H1 (cell line): Measurements from ENCODE around the gene RASGRF1. TPM values are rescaled to one million over a fixed set of nuclear protein-coding genes. Genes with fewer than 3 reads are reported as not detected.

Source experiments
- CTCF ChIA-PET: fragments of 300-600 bp; sonication (Branson Sonifier 250); formaldehyde crosslinking; loops from one replicate; lab custom pipeline; 2021; ENCODE audit not compliant: partially characterized antibody; lab: Charles Lee
- POLR2A ChIA-PET: fragments of 300-600 bp; sonication (Branson Sonifier 250); formaldehyde crosslinking; loops from one replicate; lab custom pipeline; 2021; ENCODE audit warnings: inconsistent platforms; ENCODE audit not compliant: partially characterized antibody; lab: Charles Lee
- DNase-seq, 2 experiments: peaks; one replicate each; pipeline versions ENCODE4 v3.0.0 to v3.0.0-alpha.2; 2010 to 2022; ENCODE audit warnings: low spot score in 2 of 2, low read depth in 1 of 2, mixed read lengths in 1 of 2
- FAIRE-seq: peaks from 2 replicates; lab custom pipeline; 2011; peaks lifted over from hg19 to GRCh38; lab: Jason Lieb, UNC
- H2AFZ ChIP-seq: 2 replicates; pipeline ENCODE4 v1.8.1; 2012; ENCODE audit warnings: low read length, inconsistent platforms
- H2AK5ac ChIP-seq: 2 replicates; pipeline ENCODE4 v1.6.1; 2013; ENCODE audit warnings: low read depth, low read length
- H2BK120ac ChIP-seq: replicated peaks from 2 replicates; pipeline ENCODE3; 2013; ENCODE audit warnings: low read depth, low read length, inconsistent platforms
- H2BK12ac ChIP-seq: 2 replicates; pipeline ENCODE4 v1.6.1; 2013; ENCODE audit warnings: low read depth, low read length
- H2BK15ac ChIP-seq: 2 replicates; pipeline ENCODE4 v1.6.1; 2013; ENCODE audit warnings: low read length
- H2BK20ac ChIP-seq: 2 replicates; pipeline ENCODE4 v1.6.1; 2013; ENCODE audit warnings: low read length
- H2BK5ac ChIP-seq: 2 replicates; pipeline ENCODE4 v1.6.1; 2013; ENCODE audit warnings: low read depth, low read length
- H3K14ac ChIP-seq: 2 replicates; pipeline ENCODE4 v1.6.1; 2013; ENCODE audit warnings: inconsistent platforms; ENCODE audit not compliant: insufficient read length
- H3K18ac ChIP-seq: 2 replicates; pipeline ENCODE4 v1.6.1; 2013; ENCODE audit warnings: low read length; ENCODE audit errors: extremely low read depth
- H3K23ac ChIP-seq: 2 replicates; pipeline ENCODE4 v1.6.1; 2013; ENCODE audit warnings: inconsistent platforms; ENCODE audit not compliant: insufficient read length
- H3K23me2 ChIP-seq: 2 replicates; pipeline ENCODE4 v1.6.1; 2013; ENCODE audit warnings: low read depth, low read length
- H3K27ac ChIP-seq: 2 replicates; pipeline ENCODE4 v1.6.1; 2011; ENCODE audit warnings: low read depth, low read length, inconsistent platforms
- H3K27me3 ChIP-seq, 4 experiments: replicated peaks in 1 of 4; 1 replicate in 1 of 4; 2 replicates in 3 of 4; pipeline versions ENCODE4 v1.6.1 to v1.8.1; 2011 to 2013; ENCODE audit warnings: low read length in 3 of 4, mild to moderate bottlenecking in 3 of 4, inconsistent platforms in 2 of 4, mixed read lengths in 2 of 4, moderate library complexity in 1 of 4; ENCODE audit not compliant: control insufficient read depth in 3 of 4, insufficient read depth in 3 of 4; ENCODE audit errors: extremely low read depth in 1 of 4
- H3K36me3 ChIP-seq, 4 experiments: 2 replicates each; pipeline versions ENCODE4 v1.6.1 to v1.8.1; 2011 to 2013; ENCODE audit warnings: mild to moderate bottlenecking in 4 of 4, low read length in 3 of 4, moderate library complexity in 2 of 4, control low read depth in 1 of 4, inconsistent platforms in 1 of 4; ENCODE audit not compliant: insufficient read depth in 4 of 4, control insufficient read depth in 2 of 4
- H3K4ac ChIP-seq: replicated peaks from 2 replicates; pipeline ENCODE3; 2013; ENCODE audit warnings: low read length, low read depth, mixed read lengths, inconsistent platforms; ENCODE audit not compliant: insufficient read length
- H3K4me1 ChIP-seq, 4 experiments: replicated peaks in 1 of 4; 1 replicate in 1 of 4; 2 replicates in 3 of 4; pipeline versions ENCODE4 v1.6.1 to v1.8.1; 2011 to 2013; ENCODE audit warnings: low read length in 3 of 4, inconsistent platforms in 2 of 4, mixed read lengths in 1 of 4; ENCODE audit not compliant: insufficient read depth in 4 of 4, control insufficient read depth in 3 of 4
- H3K4me2 ChIP-seq, 2 experiments: 2 replicates each; pipeline versions ENCODE4 v1.6.1 to v1.8.1; 2011 to 2013; ENCODE audit warnings: low read depth in 2 of 2, low read length in 2 of 2, control low read depth in 1 of 2, inconsistent platforms in 1 of 2, mild to moderate bottlenecking in 1 of 2; ENCODE audit not compliant: insufficient read depth in 1 of 2
- H3K4me3 ChIP-seq, 4 experiments: fragments of 200-600, 300-600 bp in 1 of 4; sonication (generic), shearing (Covaris generic), sonication (Bioruptor Twin) in 1 of 4; 2 replicates each; pipeline versions ENCODE4 v1.5.1 to v1.8.1; 2011 to 2016; ENCODE audit warnings: low read length in 4 of 4, low read depth in 3 of 4, control low read depth in 2 of 4, inconsistent platforms in 2 of 4, mild to moderate bottlenecking in 2 of 4, mixed read lengths in 1 of 4, moderate library complexity in 1 of 4; ENCODE audit not compliant: insufficient read depth in 2 of 4; ENCODE audit errors: extremely low read depth in 1 of 4
- H3K56ac ChIP-seq: replicated peaks from 2 replicates; pipeline ENCODE3; 2013; ENCODE audit warnings: low read depth, mild to moderate bottlenecking, mixed read lengths, low read length, inconsistent platforms; ENCODE audit not compliant: insufficient read length
- H3K79me1 ChIP-seq: 2 replicates; pipeline ENCODE4 v1.6.1; 2013; ENCODE audit warnings: low read depth, low read length, control low read depth
- H3K79me2 ChIP-seq, 2 experiments: 2 replicates each; pipeline versions ENCODE4 v1.6.1 to v1.8.1; 2012 to 2013; ENCODE audit warnings: low read length in 2 of 2, mild to moderate bottlenecking in 2 of 2, inconsistent platforms in 1 of 2; ENCODE audit not compliant: insufficient read depth in 2 of 2, control insufficient read depth in 1 of 2
- H3K9ac ChIP-seq, 4 experiments: replicated peaks in 1 of 4; 1 replicate in 1 of 4; 2 replicates in 3 of 4; pipeline versions ENCODE4 v1.6.1 to v1.8.1; 2011 to 2013; ENCODE audit warnings: low read depth in 3 of 4, low read length in 3 of 4, control low read depth in 2 of 4, mild to moderate bottlenecking in 2 of 4, moderate library complexity in 2 of 4, inconsistent platforms in 1 of 4; ENCODE audit errors: extremely low read depth in 1 of 4
- H3K9me3 ChIP-seq, 2 experiments: 2 replicates each; pipeline versions ENCODE4 v1.6.1 to v1.8.1; 2012 to 2013; ENCODE audit warnings: mild to moderate bottlenecking in 2 of 2, moderate library complexity in 2 of 2, control low read depth in 1 of 2, inconsistent platforms in 1 of 2, low read depth in 1 of 2, low read length in 1 of 2, mixed read lengths in 1 of 2; ENCODE audit not compliant: insufficient read depth in 2 of 2
- H4K20me1 ChIP-seq, 2 experiments: replicated peaks in 1 of 2; 2 replicates each; pipeline versions ENCODE3 to v1.8.1; 2011 to 2013; ENCODE audit warnings: inconsistent platforms in 2 of 2, low read length in 2 of 2, mild to moderate bottlenecking in 1 of 2; ENCODE audit not compliant: insufficient read depth in 2 of 2, control insufficient read depth in 1 of 2
- H4K5ac ChIP-seq: 2 replicates; pipeline ENCODE4 v1.6.1; 2013; ENCODE audit warnings: low read length, low read depth, mixed read lengths, inconsistent platforms; ENCODE audit not compliant: insufficient read length
- H4K8ac ChIP-seq: 2 replicates; pipeline ENCODE4 v1.8.0; 2013; ENCODE audit warnings: mild to moderate bottlenecking, moderate library complexity, low read length, inconsistent platforms; ENCODE audit not compliant: insufficient read depth; ENCODE audit errors: extremely low read depth
- H4K91ac ChIP-seq: replicated peaks from 2 replicates; pipeline ENCODE3; 2013; ENCODE audit warnings: low read length, mixed read lengths, inconsistent platforms; ENCODE audit not compliant: insufficient read length
- CBX5 ChIP-seq: fragments of 300-800, 300-1000 bp; sonication (generic); IDR thresholded peaks from 2 replicates; pipeline ENCODE4 v1.7.1; 2016; ENCODE audit warnings: antibody characterized with exemption, low read length, low read depth
- CEBPB ChIP-seq: IDR thresholded peaks from 2 replicates; pipeline ENCODE4 v1.6.1; 2012; ENCODE audit warnings: low read depth, low read length
- CHD1 ChIP-seq: IDR thresholded peaks from 2 replicates; pipeline ENCODE4 v1.6.1; 2012; ENCODE audit warnings: low read depth, low read length, improper control_type of control experiment
- HDAC6 ChIP-seq: IDR thresholded peaks from one replicate; pipeline ENCODE4 v1.7.1; 2012; ENCODE audit warnings: low read depth, mild to moderate bottlenecking, inconsistent platforms, low read length, moderate library complexity
- JUN ChIP-seq: IDR thresholded peaks from 2 replicates; pipeline ENCODE4 v1.6.1; 2011; ENCODE audit warnings: low read depth, mild to moderate bottlenecking, improper control_type of control experiment, low read length
- RAD21 ChIP-seq, 2 experiments: IDR thresholded peaks in 1 of 2; conservative IDR thresholded peaks in 1 of 2; 2 replicates each; pipeline ENCODE4 v1.6.1; 2011; ENCODE audit warnings: low read depth in 2 of 2, low read length in 2 of 2, improper control_type of control experiment in 1 of 2, inconsistent platforms in 1 of 2, mild to moderate bottlenecking in 1 of 2, moderate library complexity in 1 of 2
- TAF7 ChIP-seq: optimal IDR thresholded peaks from 2 replicates; pipeline ENCODE3; 2011; ENCODE audit warnings: low read depth, mild to moderate bottlenecking, inconsistent platforms, low read length, moderate library complexity, borderline replicate concordance
- ZNF274 ChIP-seq: IDR thresholded peaks from 2 replicates; pipeline ENCODE4 v1.7.0; 2012; ENCODE audit warnings: low read length, borderline replicate concordance; ENCODE audit errors: extremely low read depth
- WGBS, 2 experiments: shearing (Covaris generic) in 1 of 2; methylation state at CpG; one replicate each; pipeline versions ENCODE4 v1.1.6 to v1.1.7; 2013 to 2015; ENCODE audit warnings: low lambda C conversion rate in 2 of 2, mixed read lengths in 2 of 2, inconsistent platforms in 1 of 2, low coverage in 1 of 2, missing lambda C conversion rate in 1 of 2; ENCODE audit not compliant: insufficient replicate concordance in 2 of 2, insufficient coverage in 1 of 2, insufficient read length in 1 of 2; ENCODE audit errors: extremely low coverage in 1 of 2, missing lambda C conversion rate in 1 of 2; 5-methylcytosine and 5-hydroxymethylcytosine counted together
- polyA plus RNA-seq, 7 experiments: library from polyadenylated mRNA; depleted of rRNA in 3 of 7; stranded (reverse) in 5 of 7; unstranded in 2 of 7; fragments of >200 nt in 5 of 7; fragments of 200-250 nt in 2 of 7; gene quantifications; 1 replicate in 5 of 7; 2 replicates in 1 of 7; 4 replicates in 1 of 7; pipeline versions ENCODE4 v1.2.1 to v1.2.3, GENCODE V29; 2011 to 2013; ENCODE audit warnings: missing spikeins in 2 of 7, mixed read lengths in 2 of 7
- total RNA-seq: library from RNA; stranded (reverse); fragmentation: NEBNext Ultra II Directional; extraction: Animal tissue kit (Norgen Biotek cat#: 25700); gene quantifications from 2 replicates; pipeline ENCODE4 v1.2.1, GENCODE V29; 2021

The RASGRF1 gene
- total and polyA plus RNA-seq, 2 of the 8 experiments (the other 6 are each of a cell fraction or from before 2014, with no cell fraction given) = 0.42 to 0.67 TPM

DNA sequence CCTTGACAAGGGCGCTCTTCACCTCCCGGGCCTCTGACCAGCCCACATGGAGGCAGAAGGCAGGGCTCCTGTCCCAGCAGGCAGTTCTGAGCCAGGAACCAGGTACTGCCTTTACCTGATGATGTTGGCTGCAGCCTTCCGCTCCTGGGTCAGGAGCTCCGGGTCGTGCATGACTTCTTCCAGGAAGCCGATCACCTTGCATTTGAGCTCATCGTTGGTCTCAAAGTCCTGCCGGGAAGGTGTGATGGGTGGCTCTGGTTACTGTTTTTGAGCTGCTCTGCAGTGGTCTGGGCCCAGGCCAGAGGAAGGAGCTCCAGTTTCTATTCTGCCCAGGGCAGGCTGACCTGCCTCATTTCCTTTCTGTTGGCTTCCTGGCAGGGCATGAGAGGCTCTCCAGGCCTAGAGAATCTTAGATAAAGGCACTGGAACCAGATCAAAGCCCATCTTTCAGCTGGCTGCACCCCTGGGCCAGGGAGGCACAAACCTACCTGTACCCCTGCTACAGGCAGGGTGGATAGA is 92.5 kb downstream of the RASGRF1 start:
- no peak overlapping the region for H3K4me2 ChIP-seq
- no peak overlapping the region for H3K4ac ChIP-seq
- FAIRE-seq = no peak
- no peak overlapping the region for H4K8ac ChIP-seq
- ChIA-PET CTCF (interaction anchor here (0.7 to 5.2 kb wide), 15 partner anchors 9 to 187 kb away, joined by 3 to 44 read pairs (median 5); no protein-coding TSS in a partner anchor), POLR2A (interaction anchor here (1.6 kb wide), 1 partner anchor 83 kb away, joined by 8 read pairs; no protein-coding TSS in a partner anchor)
- H3K4me3 ChIP-seq = no peak overlapping the region
- no peak overlapping the region for H2AFZ ChIP-seq
- H3K14ac ChIP-seq = no peak overlapping the region
- H4K5ac ChIP-seq = no peak overlapping the region
- H2BK20ac ChIP-seq = no peak overlapping the region
- no peak overlapping the region for H3K27ac ChIP-seq
- no peak overlapping the region for H4K91ac ChIP-seq
- no peak overlapping the region for H3K23ac ChIP-seq
- no peak overlapping the region for H2BK5ac ChIP-seq
- H3K79me1 ChIP-seq = no peaks in the 10 kb centered on the region
- H2AK5ac ChIP-seq = no peak overlapping the region
- H3K9me3 ChIP-seq = no peaks in the 10 kb centered on the region
- no peak overlapping the region for H2BK12ac ChIP-seq
- H3K36me3 ChIP-seq = no peaks in the 10 kb centered on the region
- H3K56ac ChIP-seq = no peak overlapping the region
- WGBS, 2 experiments = 95% methylated on average over 8 of the region's 8 CpGs; no CpG with 5 or more reads in 1 of the 2 experiments
- H2BK15ac ChIP-seq = no peak overlapping the region
- H3K27me3 ChIP-seq = no peaks in the 10 kb centered on the region; a peak in 1 of 7 replicates
- no peak overlapping the region; the same call in none of the 2 replicates for H3K18ac ChIP-seq
- no peak for DNase-seq
- H3K9ac ChIP-seq = no peak overlapping the region
- peaks cover 0 to 24% (median 14%) of the 10 kb centered on the region in 4 experiments; a peak in 5 of 7 replicates for H3K4me1 ChIP-seq
- H2BK120ac ChIP-seq = no peak overlapping the region
- H4K20me1 ChIP-seq = peaks cover 0 to 2% of the 10 kb centered on the region in 2 experiments
- H3K23me2 ChIP-seq = peaks cover 3% of the 10 kb centered on the region; the same call in 1 of the 2 replicates
- H3K79me2 ChIP-seq = no peaks in the 10 kb centered on the region
- TF ChIP-seq HDAC6 = no peak
- no peak for TF ChIP-seq ZNF274
- no peak for TF ChIP-seq JUN
- no peak for TF ChIP-seq TAF7
- no peak for TF ChIP-seq RAD21 (IDR thresholded peaks at IDR 0.05 in 1 of 2, conservative IDR thresholded peaks at IDR 0.05 in 1 of 2; ENCODE audit: low read depth in 2 of 2, low read length in 2 of 2)
- TF ChIP-seq CEBPB = no peak
- TF ChIP-seq CBX5 = no peak
- TF ChIP-seq CHD1 = no peak
